ENCODE data around the gene IPCEF1.

IPCEF1 gene

GRCh38 chr6:154164397-154164796 is 192.2 kb downstream of the IPCEF1 start:
- H3K4me3 ChIP-seq (ENCODE audit: low read depth, low read length), result no peak overlapping the region
- DNase-seq (ENCODE audit: low read depth), result no peak
- TF ChIP-seq MYC (IDR thresholded peaks at IDR 0.05; ENCODE audit: low read depth, low read length) (no peak), MAX (IDR thresholded peaks at IDR 0.05; ENCODE audit: low read depth, low read length) (no peak), CTCF (IDR thresholded peaks at IDR 0.05; ENCODE audit: low read depth, low read length) (no peak), POLR2A (IDR thresholded peaks at IDR 0.05; ENCODE audit: extremely low read depth, insufficient read length) (no peak)

DNA sequence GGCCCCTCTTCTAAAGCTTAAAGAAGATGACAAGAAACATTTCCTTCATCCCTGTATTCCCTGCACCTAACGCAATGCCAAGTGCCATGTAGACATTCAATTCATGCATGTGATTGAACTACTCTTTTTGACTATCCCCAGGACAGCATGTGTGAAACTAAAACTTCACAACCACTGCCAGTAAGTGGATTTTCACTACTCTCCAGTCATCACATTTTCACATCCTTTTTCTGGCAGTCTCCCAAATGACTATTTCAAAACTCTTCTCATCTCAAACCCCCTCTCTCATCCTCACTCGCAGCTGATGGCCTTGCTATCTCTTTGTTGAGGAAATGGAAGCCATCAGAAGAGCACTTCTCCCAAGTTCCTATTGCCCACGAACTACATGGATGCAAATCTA is 194.9 kb downstream of the IPCEF1 start:
- no peak for DNase-seq (ENCODE audit: low read depth)
- no peak overlapping the region for H3K4me3 ChIP-seq (ENCODE audit: low read depth, low read length)
- TF ChIP-seq MYC (IDR thresholded peaks at IDR 0.05; ENCODE audit: low read depth, low read length), result no peak
- no peak for TF ChIP-seq MAX (IDR thresholded peaks at IDR 0.05; ENCODE audit: low read depth, low read length)
- no peak for TF ChIP-seq CTCF (IDR thresholded peaks at IDR 0.05; ENCODE audit: low read depth, low read length)
- no peak for TF ChIP-seq POLR2A (IDR thresholded peaks at IDR 0.05; ENCODE audit: extremely low read depth, insufficient read length)

DNA sequence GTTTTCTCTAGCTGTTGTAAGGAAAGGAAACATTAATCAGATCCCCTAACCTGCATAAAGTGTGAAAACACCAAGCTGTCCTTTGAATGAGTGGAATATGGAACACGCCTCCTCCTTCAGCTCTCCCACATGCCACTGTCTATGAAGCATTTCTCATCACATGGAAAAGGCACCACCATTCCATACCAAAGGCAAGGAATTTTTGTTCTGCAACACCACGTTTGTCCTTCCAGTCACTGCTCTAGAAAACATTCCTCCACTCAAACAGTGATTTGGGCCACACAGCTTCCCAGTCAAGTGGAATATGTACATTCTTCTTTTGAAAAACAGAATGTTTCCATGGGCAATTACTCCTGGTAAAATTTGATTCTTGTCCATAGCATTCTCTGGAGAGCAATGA is 197.5 kb downstream of the IPCEF1 start:
- no peak overlapping the region for H3K4me3 ChIP-seq (ENCODE audit: low read depth, low read length)
- no peak for DNase-seq (ENCODE audit: low read depth)
- TF ChIP-seq POLR2A (IDR thresholded peaks at IDR 0.05; ENCODE audit: extremely low read depth, insufficient read length) (no peak), MAX (IDR thresholded peaks at IDR 0.05; ENCODE audit: low read depth, low read length) (no peak), CTCF (IDR thresholded peaks at IDR 0.05; ENCODE audit: low read depth, low read length) (no peak), MYC (IDR thresholded peaks at IDR 0.05; ENCODE audit: low read depth, low read length) (no peak)

- no peak for DNase-seq (ENCODE audit: low read depth)
- H3K4me3 ChIP-seq (ENCODE audit: low read depth, low read length), result no peak overlapping the region
- TF ChIP-seq CTCF (IDR thresholded peaks at IDR 0.05; ENCODE audit: low read depth, low read length), result no peak
- TF ChIP-seq POLR2A (IDR thresholded peaks at IDR 0.05; ENCODE audit: extremely low read depth, insufficient read length), result no peak
- TF ChIP-seq MYC (IDR thresholded peaks at IDR 0.05; ENCODE audit: low read depth, low read length), result no peak
- TF ChIP-seq MAX (IDR thresholded peaks at IDR 0.05; ENCODE audit: low read depth, low read length), result no peak
These were observed 198.9 kb downstream of the IPCEF1 start for GRCh38 chr6:154157706-154158105.

- H3K4me3 ChIP-seq (ENCODE audit: low read depth, low read length), result no peak overlapping the region
- DNase-seq (ENCODE audit: low read depth), result no peak
- TF ChIP-seq POLR2A (IDR thresholded peaks at IDR 0.05; ENCODE audit: extremely low read depth, insufficient read length) (no peak), CTCF (IDR thresholded peaks at IDR 0.05; ENCODE audit: low read depth, low read length) (no peak), MYC (IDR thresholded peaks at IDR 0.05; ENCODE audit: low read depth, low read length) (no peak), MAX (IDR thresholded peaks at IDR 0.05; ENCODE audit: low read depth, low read length) (no peak)
These were observed 199.5 kb downstream of the IPCEF1 start for GRCh38 chr6:154157082-154157481.

All from NB4 (cell line).